ENCODE measurements around the gene ZBTB4. TPM values are rescaled to one million over a fixed set of nuclear protein-coding genes. Genes with fewer than 3 reads are reported as not detected.

Gene ZBTB4
- total RNA-seq, 4 donors from 2014 or later = 22.7 to 116 (median 39.2) TPM

GRCh38 chr17:7465597-7466275 lies 13.7 kb downstream of the ZBTB4 start:
- no peaks in the 10 kb centered on the region for H3K9me3 ChIP-seq
- DNase-seq = peak in 1 of 2 donors; percentile 24
- H3K27ac ChIP-seq = peak overlapping the region; percentile 59 to 62
- H3K4me3 ChIP-seq = no peak overlapping the region
- H3K27me3 ChIP-seq = no peaks in the 10 kb centered on the region
- no peak for TF ChIP-seq CTCF (IDR thresholded peaks at IDR 0.05)
- TF ChIP-seq POLR2A (IDR thresholded peaks at IDR 0.05) = no peak
- H3K36me3 ChIP-seq = no peaks in the 10 kb centered on the region
- intact Hi-C loops (cut with DNase I; ENCODE audit: low total_unique reads) = no loop called here
- H3K4me1 ChIP-seq = peaks cover 6 to 8% of the 10 kb centered on the region in 2 donors

GRCh38 chr17:7464081-7464480 lies 15.3 kb downstream of the ZBTB4 start:
- no peak for DNase-seq
- Histone ChIP-seq H3K27me3 (no peaks in the 10 kb centered on the region), H3K36me3 (no peaks in the 10 kb centered on the region), H3K4me3 (no peak overlapping the region), H3K9me3 (no peaks in the 10 kb centered on the region), H3K27ac (no peak overlapping the region), H3K4me1 (peaks cover 6 to 8% of the 10 kb centered on the region in 2 donors)
- intact Hi-C loops (cut with DNase I; ENCODE audit: low total_unique reads) = no loop called here
- TF ChIP-seq POLR2A (IDR thresholded peaks at IDR 0.05) = no peak
- no peak for TF ChIP-seq CTCF (IDR thresholded peaks at IDR 0.05)

GRCh38 chr17:7463372-7463846 lies 16.0 kb downstream of the ZBTB4 start:
- peaks cover 3 to 8% of the 10 kb centered on the region in 2 donors for H3K4me1 ChIP-seq
- H3K27me3 ChIP-seq = no peaks in the 10 kb centered on the region
- no peak overlapping the region for H3K27ac ChIP-seq
- no peak for DNase-seq
- intact Hi-C loops (cut with DNase I; ENCODE audit: low total_unique reads) = no loop called here
- no peaks in the 10 kb centered on the region for H3K36me3 ChIP-seq
- TF ChIP-seq POLR2A (IDR thresholded peaks at IDR 0.05) (no peak), CTCF (IDR thresholded peaks at IDR 0.05) (no peak)
- H3K4me3 ChIP-seq = no peak overlapping the region
- H3K9me3 ChIP-seq = no peaks in the 10 kb centered on the region

GRCh38 chr17:7462474-7463371 lies 16.7 kb downstream of the ZBTB4 start:
- no peaks in the 10 kb centered on the region for H3K27me3 ChIP-seq
- intact Hi-C loops (cut with DNase I; ENCODE audit: low total_unique reads) = no loop called here
- no peak overlapping the region for H3K27ac ChIP-seq
- no peak for DNase-seq
- H3K4me1 ChIP-seq = peaks cover 0 to 8% of the 10 kb centered on the region in 2 donors
- no peaks in the 10 kb centered on the region for H3K36me3 ChIP-seq
- TF ChIP-seq CTCF (IDR thresholded peaks at IDR 0.05) (no peak), POLR2A (IDR thresholded peaks at IDR 0.05) (no peak)
- no peaks in the 10 kb centered on the region for H3K9me3 ChIP-seq
- H3K4me3 ChIP-seq = no peak overlapping the region

All from uterus (tissue), 4 donors.